ENCODE measurements around the gene LRCH3.

DNA sequence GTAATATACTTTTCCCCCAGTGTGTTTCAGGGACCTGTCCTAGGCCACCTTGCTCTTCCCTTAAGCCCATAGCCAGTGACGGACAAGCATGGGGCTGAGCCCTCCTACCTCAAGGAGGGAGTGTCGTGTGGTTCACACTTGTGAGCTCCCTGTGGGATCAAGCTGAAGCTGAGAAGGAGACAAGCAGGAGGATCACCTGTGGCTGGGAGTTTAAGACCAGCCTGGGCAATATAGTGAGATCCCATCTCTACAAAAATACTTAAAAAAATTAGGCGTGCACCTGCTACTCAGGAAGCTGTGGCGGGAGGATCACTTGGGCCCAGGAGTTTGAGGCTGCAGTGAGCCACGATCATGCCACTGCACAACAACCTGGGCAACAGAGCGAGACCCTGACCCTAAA is 82.3 kb downstream of the LRCH3 start:
- TF ChIP-seq CREB1 (IDR thresholded peaks at IDR 0.05; ENCODE audit: low read depth) (no peak), NFIC (IDR thresholded peaks at IDR 0.05) (no peak), RAD21 (IDR thresholded peaks at IDR 0.05; ENCODE audit: low read depth) (no peak), TAF1 (IDR thresholded peaks at IDR 0.05; ENCODE audit: low read depth) (no peak), ZBTB7A (IDR thresholded peaks at IDR 0.05; ENCODE audit: low read depth) (no peak), EP300 (IDR thresholded peaks at IDR 0.05; ENCODE audit: borderline replicate concordance) (no peak), TCF12 (IDR thresholded peaks at IDR 0.05; ENCODE audit: low read depth) (no peak), CEBPB (IDR thresholded peaks at IDR 0.05) (no peak)
- TF ChIP-seq, protein P1, sequence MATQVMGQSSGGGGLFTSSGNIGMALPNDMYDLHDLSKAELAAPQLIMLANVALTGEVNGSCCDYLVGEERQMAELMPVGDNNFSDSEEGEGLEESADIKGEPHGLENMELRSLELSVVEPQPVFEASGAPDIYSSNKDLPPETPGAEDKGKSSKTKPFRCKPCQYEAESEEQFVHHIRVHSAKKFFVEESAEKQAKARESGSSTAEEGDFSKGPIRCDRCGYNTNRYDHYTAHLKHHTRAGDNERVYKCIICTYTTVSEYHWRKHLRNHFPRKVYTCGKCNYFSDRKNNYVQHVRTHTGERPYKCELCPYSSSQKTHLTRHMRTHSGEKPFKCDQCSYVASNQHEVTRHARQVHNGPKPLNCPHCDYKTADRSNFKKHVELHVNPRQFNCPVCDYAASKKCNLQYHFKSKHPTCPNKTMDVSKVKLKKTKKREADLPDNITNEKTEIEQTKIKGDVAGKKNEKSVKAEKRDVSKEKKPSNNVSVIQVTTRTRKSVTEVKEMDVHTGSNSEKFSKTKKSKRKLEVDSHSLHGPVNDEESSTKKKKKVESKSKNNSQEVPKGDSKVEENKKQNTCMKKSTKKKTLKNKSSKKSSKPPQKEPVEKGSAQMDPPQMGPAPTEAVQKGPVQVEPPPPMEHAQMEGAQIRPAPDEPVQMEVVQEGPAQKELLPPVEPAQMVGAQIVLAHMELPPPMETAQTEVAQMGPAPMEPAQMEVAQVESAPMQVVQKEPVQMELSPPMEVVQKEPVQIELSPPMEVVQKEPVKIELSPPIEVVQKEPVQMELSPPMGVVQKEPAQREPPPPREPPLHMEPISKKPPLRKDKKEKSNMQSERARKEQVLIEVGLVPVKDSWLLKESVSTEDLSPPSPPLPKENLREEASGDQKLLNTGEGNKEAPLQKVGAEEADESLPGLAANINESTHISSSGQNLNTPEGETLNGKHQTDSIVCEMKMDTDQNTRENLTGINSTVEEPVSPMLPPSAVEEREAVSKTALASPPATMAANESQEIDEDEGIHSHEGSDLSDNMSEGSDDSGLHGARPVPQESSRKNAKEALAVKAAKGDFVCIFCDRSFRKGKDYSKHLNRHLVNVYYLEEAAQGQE (IDR thresholded peaks at IDR 0.05; ENCODE audit: low read depth) = no peak
- TF ChIP-seq, protein P2, sequence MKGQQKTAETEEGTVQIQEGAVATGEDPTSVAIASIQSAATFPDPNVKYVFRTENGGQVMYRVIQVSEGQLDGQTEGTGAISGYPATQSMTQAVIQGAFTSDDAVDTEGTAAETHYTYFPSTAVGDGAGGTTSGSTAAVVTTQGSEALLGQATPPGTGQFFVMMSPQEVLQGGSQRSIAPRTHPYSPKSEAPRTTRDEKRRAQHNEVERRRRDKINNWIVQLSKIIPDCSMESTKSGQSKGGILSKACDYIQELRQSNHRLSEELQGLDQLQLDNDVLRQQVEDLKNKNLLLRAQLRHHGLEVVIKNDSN (IDR thresholded peaks at IDR 0.05) = no peak
- TF ChIP-seq, protein P3, sequence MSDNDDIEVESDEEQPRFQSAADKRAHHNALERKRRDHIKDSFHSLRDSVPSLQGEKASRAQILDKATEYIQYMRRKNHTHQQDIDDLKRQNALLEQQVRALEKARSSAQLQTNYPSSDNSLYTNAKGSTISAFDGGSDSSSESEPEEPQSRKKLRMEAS (IDR thresholded peaks at IDR 0.05) = no peak
